ENCODE measurements around the gene DHRS2.
"Not testable (repeated sequence)": the region's sequence is repeated elsewhere in the genome, so short reads cannot be mapped to it uniquely, and the experiment has no call there.

Gene DHRS2

DNA sequence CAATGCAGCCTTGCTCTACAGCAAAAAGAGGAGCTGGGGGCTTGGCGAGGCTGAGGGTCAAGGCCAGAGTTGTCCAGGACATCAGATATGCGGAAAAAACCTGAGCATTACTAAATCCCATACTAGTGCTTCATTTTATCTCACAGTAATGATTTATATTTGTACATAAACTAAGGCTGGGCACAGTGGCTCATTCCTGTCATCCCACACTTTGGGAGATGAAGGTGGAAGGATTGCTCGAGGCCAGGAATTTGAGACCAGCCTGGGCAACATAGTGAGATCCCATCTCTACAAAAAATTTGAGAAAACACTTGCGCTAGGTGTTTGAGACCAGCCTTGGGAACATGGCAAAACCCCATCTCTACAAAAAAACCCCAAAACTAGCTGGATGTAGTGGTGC, 46.0 kb upstream of the DHRS2 start:
- H3K36me3 ChIP-seq (ENCODE audit: control insufficient read depth in 1 of 2, insufficient read depth in 2 of 2, low read depth in 1 of 2, low read length in 2 of 2): no peaks in the 10 kb centered on the region
- WGBS: 60% methylated on average over 1 of the region's 4 CpGs
- no peak overlapping the region for H3K14ac ChIP-seq (ENCODE audit: low read length in 2 of 2)
- no peaks in the 10 kb centered on the region for H3K9me3 ChIP-seq (ENCODE audit: control insufficient read depth, low read length)
- H2BK15ac ChIP-seq (ENCODE audit: low read depth, poor library complexity, severe bottlenecking): no peak overlapping the region
- H2BK5ac ChIP-seq (ENCODE audit: low read depth, low read length, poor library complexity, severe bottlenecking): no peak overlapping the region
- no peak overlapping the region for H4K8ac ChIP-seq (ENCODE audit: low read length)
- no peak overlapping the region for H3K4ac ChIP-seq (ENCODE audit: low read depth in 1 of 2, low read length in 2 of 2)
- no peak overlapping the region for H3K9ac ChIP-seq (ENCODE audit: low read length)
- DNase-seq: no peak
- H3K27ac ChIP-seq (ENCODE audit: low read length, poor library complexity, severe bottlenecking): no peak overlapping the region
- H3K4me3 ChIP-seq (ENCODE audit: insufficient read depth in 1 of 2, low read depth in 1 of 2, low read length in 2 of 2): no peak overlapping the region
- no peak overlapping the region for H2BK12ac ChIP-seq (ENCODE audit: low read length in 2 of 2)
- H2AK5ac ChIP-seq (ENCODE audit: low read length, severe bottlenecking): no peak overlapping the region
- H3K4me2 ChIP-seq (ENCODE audit: low read length, poor library complexity, severe bottlenecking): no peak overlapping the region
- H3K4me1 ChIP-seq (ENCODE audit: control insufficient read depth, insufficient read depth, low read depth, low read length): no peaks in the 10 kb centered on the region
- H4K91ac ChIP-seq (ENCODE audit: low read length): no peak overlapping the region
- H3K23ac ChIP-seq (ENCODE audit: low read length in 2 of 2): no peak overlapping the region
- peaks cover 5 to 19% of the 10 kb centered on the region in 2 experiments for H3K27me3 ChIP-seq (ENCODE audit: control insufficient read depth in 1 of 2, insufficient read depth in 1 of 2, low read length in 2 of 2)
- no peaks in the 10 kb centered on the region for H3K79me1 ChIP-seq (replicated peaks; ENCODE audit: low read length, poor library complexity, severe bottlenecking)
- H2AFZ ChIP-seq (ENCODE audit: low read depth, low read length): no peak overlapping the region
- H2BK120ac ChIP-seq (ENCODE audit: low read depth, low read length): no peak overlapping the region
- H3K18ac ChIP-seq (ENCODE audit: low read depth in 1 of 2, low read length in 2 of 2): no peak overlapping the region

DNA sequence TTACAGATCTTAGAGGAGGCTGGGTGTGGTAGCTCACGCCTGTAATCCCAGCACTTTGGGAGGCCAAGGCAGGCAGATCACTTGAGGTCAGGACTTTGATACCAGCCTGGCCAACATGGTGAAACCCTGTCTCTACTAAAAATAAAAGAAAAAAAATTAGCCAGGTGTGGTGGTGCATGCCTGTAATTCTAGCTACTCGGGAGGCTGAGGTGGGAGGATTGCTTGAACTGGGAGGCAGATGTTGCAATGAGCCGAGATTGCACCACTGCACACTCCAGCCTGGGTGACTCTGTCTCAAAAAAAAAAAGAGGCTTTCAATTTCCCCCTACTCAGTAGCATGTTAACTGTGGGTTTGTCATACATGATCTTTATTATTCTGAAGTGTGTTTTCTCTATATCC, 42.0 kb upstream of the DHRS2 start:
- not testable (repeated sequence) for H3K79me1 ChIP-seq (replicated peaks; ENCODE audit: low read length, poor library complexity, severe bottlenecking); H3K18ac ChIP-seq (ENCODE audit: low read depth in 1 of 2, low read length in 2 of 2); H3K36me3 ChIP-seq (ENCODE audit: control insufficient read depth in 1 of 2, insufficient read depth in 2 of 2, low read depth in 1 of 2, low read length in 2 of 2); H4K91ac ChIP-seq (ENCODE audit: low read length); H2BK5ac ChIP-seq (ENCODE audit: low read depth, low read length, poor library complexity, severe bottlenecking); H4K8ac ChIP-seq (ENCODE audit: low read length); H3K4me2 ChIP-seq (ENCODE audit: low read length, poor library complexity, severe bottlenecking); H3K23ac ChIP-seq (ENCODE audit: low read length in 2 of 2); H2BK15ac ChIP-seq (ENCODE audit: low read depth, poor library complexity, severe bottlenecking); H3K4me1 ChIP-seq (ENCODE audit: control insufficient read depth, insufficient read depth, low read depth, low read length); H3K14ac ChIP-seq (ENCODE audit: low read length in 2 of 2); H3K4me3 ChIP-seq (ENCODE audit: insufficient read depth in 1 of 2, low read depth in 1 of 2, low read length in 2 of 2); H2BK12ac ChIP-seq (ENCODE audit: low read length in 2 of 2); H2AFZ ChIP-seq (ENCODE audit: low read depth, low read length); DNase-seq; H3K27ac ChIP-seq (ENCODE audit: low read length, poor library complexity, severe bottlenecking); H2BK120ac ChIP-seq (ENCODE audit: low read depth, low read length); H2AK5ac ChIP-seq (ENCODE audit: low read length, severe bottlenecking); H3K9ac ChIP-seq (ENCODE audit: low read length); H3K4ac ChIP-seq (ENCODE audit: low read depth in 1 of 2, low read length in 2 of 2); H3K9me3 ChIP-seq (ENCODE audit: control insufficient read depth, low read length)
- peaks cover 5 to 19% of the 10 kb centered on the region in 2 experiments for H3K27me3 ChIP-seq (ENCODE audit: control insufficient read depth in 1 of 2, insufficient read depth in 1 of 2, low read length in 2 of 2)
- 71% methylated on average over 2 of the region's 3 CpGs for WGBS

DNA sequence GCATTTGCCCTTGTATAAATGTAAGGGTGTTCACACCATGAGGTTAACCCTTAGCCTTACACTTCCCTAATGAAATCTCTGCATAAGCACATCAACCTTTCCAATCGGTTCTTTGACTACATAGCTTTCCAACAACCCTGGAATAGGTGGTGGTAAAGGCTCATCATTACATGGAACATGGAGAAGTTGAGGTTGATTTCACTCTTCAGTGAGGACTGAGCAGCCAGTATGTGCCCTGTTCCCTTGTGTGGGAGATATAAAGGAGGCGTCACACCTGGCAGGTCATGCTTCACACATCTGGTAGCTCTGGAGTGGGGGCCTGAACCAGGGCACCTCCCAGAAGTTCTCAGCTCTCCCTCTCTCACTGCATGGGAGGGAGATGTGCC, 35.8 kb upstream of the DHRS2 start:
- no peaks in the 10 kb centered on the region for H3K36me3 ChIP-seq (ENCODE audit: control insufficient read depth in 1 of 2, insufficient read depth in 2 of 2, low read depth in 1 of 2, low read length in 2 of 2)
- no peak overlapping the region for H3K27ac ChIP-seq (ENCODE audit: low read length, poor library complexity, severe bottlenecking)
- no peak overlapping the region for H3K9ac ChIP-seq (ENCODE audit: low read length)
- H2BK120ac ChIP-seq (ENCODE audit: low read depth, low read length): no peak overlapping the region
- DNase-seq: no peak
- no peak overlapping the region for H2AK5ac ChIP-seq (ENCODE audit: low read length, severe bottlenecking)
- no peak overlapping the region for H2BK5ac ChIP-seq (ENCODE audit: low read depth, low read length, poor library complexity, severe bottlenecking)
- no peak overlapping the region for H3K23ac ChIP-seq (ENCODE audit: low read length in 2 of 2)
- H4K8ac ChIP-seq (ENCODE audit: low read length): no peak overlapping the region
- peaks cover 9 to 13% of the 10 kb centered on the region in 2 experiments for H3K27me3 ChIP-seq (ENCODE audit: control insufficient read depth in 1 of 2, insufficient read depth in 1 of 2, low read length in 2 of 2)
- no peak overlapping the region for H3K14ac ChIP-seq (ENCODE audit: low read length in 2 of 2)
- H3K4me3 ChIP-seq (ENCODE audit: insufficient read depth in 1 of 2, low read depth in 1 of 2, low read length in 2 of 2): no peak overlapping the region
- H3K79me1 ChIP-seq (replicated peaks; ENCODE audit: low read length, poor library complexity, severe bottlenecking): no peaks in the 10 kb centered on the region
- H3K4me1 ChIP-seq (ENCODE audit: control insufficient read depth, insufficient read depth, low read depth, low read length): no peaks in the 10 kb centered on the region
- no peak overlapping the region for H2AFZ ChIP-seq (ENCODE audit: low read depth, low read length)
- WGBS: 82% methylated on average over 1 of the region's 2 CpGs
- no peak overlapping the region for H3K4ac ChIP-seq (ENCODE audit: low read depth in 1 of 2, low read length in 2 of 2)
- no peak overlapping the region for H2BK15ac ChIP-seq (ENCODE audit: low read depth, poor library complexity, severe bottlenecking)
- no peak overlapping the region for H2BK12ac ChIP-seq (ENCODE audit: low read length in 2 of 2)
- H3K4me2 ChIP-seq (ENCODE audit: low read length, poor library complexity, severe bottlenecking): no peak overlapping the region
- H3K9me3 ChIP-seq (ENCODE audit: control insufficient read depth, low read length): peaks cover 3% of the 10 kb centered on the region
- H4K91ac ChIP-seq (ENCODE audit: low read length): no peak overlapping the region
- no peak overlapping the region for H3K18ac ChIP-seq (ENCODE audit: low read depth in 1 of 2, low read length in 2 of 2)

GRCh38 chr14:23600806-23601205, 35.4 kb upstream of the DHRS2 start:
- H3K4me3 ChIP-seq (ENCODE audit: insufficient read depth in 1 of 2, low read depth in 1 of 2, low read length in 2 of 2): no peak overlapping the region
- H3K36me3 ChIP-seq (ENCODE audit: control insufficient read depth in 1 of 2, insufficient read depth in 2 of 2, low read depth in 1 of 2, low read length in 2 of 2): no peaks in the 10 kb centered on the region
- H3K4me2 ChIP-seq (ENCODE audit: low read length, poor library complexity, severe bottlenecking): no peak overlapping the region
- no peak overlapping the region for H3K18ac ChIP-seq (ENCODE audit: low read depth in 1 of 2, low read length in 2 of 2)
- DNase-seq: no peak
- H2BK15ac ChIP-seq (ENCODE audit: low read depth, poor library complexity, severe bottlenecking): no peak overlapping the region
- no peak overlapping the region for H3K14ac ChIP-seq (ENCODE audit: low read length in 2 of 2)
- no peak overlapping the region for H4K8ac ChIP-seq (ENCODE audit: low read length)
- H3K27me3 ChIP-seq (ENCODE audit: control insufficient read depth in 1 of 2, insufficient read depth in 1 of 2, low read length in 2 of 2): peaks cover 9 to 13% of the 10 kb centered on the region in 2 experiments
- no peaks in the 10 kb centered on the region for H3K79me1 ChIP-seq (replicated peaks; ENCODE audit: low read length, poor library complexity, severe bottlenecking)
- no peaks in the 10 kb centered on the region for H3K4me1 ChIP-seq (ENCODE audit: control insufficient read depth, insufficient read depth, low read depth, low read length)
- no peak overlapping the region for H3K23ac ChIP-seq (ENCODE audit: low read length in 2 of 2)
- H3K27ac ChIP-seq (ENCODE audit: low read length, poor library complexity, severe bottlenecking): no peak overlapping the region
- H3K4ac ChIP-seq (ENCODE audit: low read depth in 1 of 2, low read length in 2 of 2): no peak overlapping the region
- no peak overlapping the region for H2AFZ ChIP-seq (ENCODE audit: low read depth, low read length)
- WGBS: 88% methylated on average over 1 of the region's 1 CpG
- no peak overlapping the region for H2BK5ac ChIP-seq (ENCODE audit: low read depth, low read length, poor library complexity, severe bottlenecking)
- no peak overlapping the region for H2BK120ac ChIP-seq (ENCODE audit: low read depth, low read length)
- no peak overlapping the region for H2BK12ac ChIP-seq (ENCODE audit: low read length in 2 of 2)
- H4K91ac ChIP-seq (ENCODE audit: low read length): no peak overlapping the region
- no peak overlapping the region for H2AK5ac ChIP-seq (ENCODE audit: low read length, severe bottlenecking)
- peaks cover 3% of the 10 kb centered on the region for H3K9me3 ChIP-seq (ENCODE audit: control insufficient read depth, low read length)
- no peak overlapping the region for H3K9ac ChIP-seq (ENCODE audit: low read length)

Measured in mesenchymal stem cell (in vitro differentiated cells and primary cell).